B cell (primary cell): ENCODE measurements around the gene MCM3AP.

Source experiments
- EZH2 ChIP-seq: IDR thresholded peaks from 2 replicates; pipeline ENCODE4 v1.6.1; 2012; ENCODE audit warnings: borderline replicate concordance, low read depth, mild to moderate bottlenecking, moderate library complexity, low read length; ENCODE audit not compliant: insufficient read depth, poor library complexity, severe bottlenecking
- TF ChIP-seq, protein P1 (sequence below): fragments of 200-600 bp; IDR thresholded peaks from one replicate; pipeline ENCODE4 v1.8.0; 2022; ENCODE audit warnings: antibody characterized with exemption, mild to moderate bottlenecking

DNA sequence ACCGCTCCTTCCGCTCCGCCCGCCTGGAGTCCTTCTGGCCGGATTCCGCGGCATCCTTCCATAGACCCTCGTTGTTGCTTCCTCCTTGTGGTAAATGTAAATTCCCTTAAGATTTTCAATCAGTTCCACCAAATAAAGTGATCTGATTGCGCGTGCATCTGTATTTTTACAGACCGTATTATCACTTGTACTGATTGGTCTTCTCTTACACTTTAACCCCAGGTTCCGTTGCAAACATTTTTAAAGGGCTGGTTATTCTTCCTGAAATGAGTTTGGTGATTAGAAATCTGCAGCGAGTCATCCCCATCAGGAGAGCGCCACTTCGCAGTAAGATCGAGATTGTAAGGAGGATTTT, 1.2 kb upstream of the MCM3AP start:
- TF ChIP-seq, protein P1, sequence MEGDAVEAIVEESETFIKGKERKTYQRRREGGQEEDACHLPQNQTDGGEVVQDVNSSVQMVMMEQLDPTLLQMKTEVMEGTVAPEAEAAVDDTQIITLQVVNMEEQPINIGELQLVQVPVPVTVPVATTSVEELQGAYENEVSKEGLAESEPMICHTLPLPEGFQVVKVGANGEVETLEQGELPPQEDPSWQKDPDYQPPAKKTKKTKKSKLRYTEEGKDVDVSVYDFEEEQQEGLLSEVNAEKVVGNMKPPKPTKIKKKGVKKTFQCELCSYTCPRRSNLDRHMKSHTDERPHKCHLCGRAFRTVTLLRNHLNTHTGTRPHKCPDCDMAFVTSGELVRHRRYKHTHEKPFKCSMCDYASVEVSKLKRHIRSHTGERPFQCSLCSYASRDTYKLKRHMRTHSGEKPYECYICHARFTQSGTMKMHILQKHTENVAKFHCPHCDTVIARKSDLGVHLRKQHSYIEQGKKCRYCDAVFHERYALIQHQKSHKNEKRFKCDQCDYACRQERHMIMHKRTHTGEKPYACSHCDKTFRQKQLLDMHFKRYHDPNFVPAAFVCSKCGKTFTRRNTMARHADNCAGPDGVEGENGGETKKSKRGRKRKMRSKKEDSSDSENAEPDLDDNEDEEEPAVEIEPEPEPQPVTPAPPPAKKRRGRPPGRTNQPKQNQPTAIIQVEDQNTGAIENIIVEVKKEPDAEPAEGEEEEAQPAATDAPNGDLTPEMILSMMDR = no peak
- TF ChIP-seq EZH2 = no peak
